ENCODE data around the gene BRD9. TPM values are rescaled to one million over a fixed set of nuclear protein-coding genes. Genes with fewer than 3 reads are reported as not detected.
"Not testable (repeated sequence)": the region's sequence is repeated elsewhere in the genome, so short reads cannot be mapped to it uniquely, and the experiment has no call there.

BRD9 gene
- total RNA-seq, 4 donors from 2014 or later = 19.6 to 29.9 (median 25.2) TPM

- intact Hi-C loops (cut with DNase I) = loop anchor here (5.0 kb wide), 1 partner anchor 252 kb away; no protein-coding TSS in a partner anchor
- WGBS, 2 donors = 88 to 93% methylated on average over 7 of the region's 7 CpGs
- H3K27ac ChIP-seq = no peak overlapping the region
- H3K4me3 ChIP-seq (replicated peaks in 1 of 3) = no peak overlapping the region
- H3K27me3 ChIP-seq = no peaks in the 10 kb centered on the region
- H3K9me3 ChIP-seq = no peaks in the 10 kb centered on the region
- H3K4me1 ChIP-seq = no peaks in the 10 kb centered on the region
- H3K36me3 ChIP-seq = no peaks in the 10 kb centered on the region
- DNase-seq = no peak
- TF ChIP-seq, protein P1, sequence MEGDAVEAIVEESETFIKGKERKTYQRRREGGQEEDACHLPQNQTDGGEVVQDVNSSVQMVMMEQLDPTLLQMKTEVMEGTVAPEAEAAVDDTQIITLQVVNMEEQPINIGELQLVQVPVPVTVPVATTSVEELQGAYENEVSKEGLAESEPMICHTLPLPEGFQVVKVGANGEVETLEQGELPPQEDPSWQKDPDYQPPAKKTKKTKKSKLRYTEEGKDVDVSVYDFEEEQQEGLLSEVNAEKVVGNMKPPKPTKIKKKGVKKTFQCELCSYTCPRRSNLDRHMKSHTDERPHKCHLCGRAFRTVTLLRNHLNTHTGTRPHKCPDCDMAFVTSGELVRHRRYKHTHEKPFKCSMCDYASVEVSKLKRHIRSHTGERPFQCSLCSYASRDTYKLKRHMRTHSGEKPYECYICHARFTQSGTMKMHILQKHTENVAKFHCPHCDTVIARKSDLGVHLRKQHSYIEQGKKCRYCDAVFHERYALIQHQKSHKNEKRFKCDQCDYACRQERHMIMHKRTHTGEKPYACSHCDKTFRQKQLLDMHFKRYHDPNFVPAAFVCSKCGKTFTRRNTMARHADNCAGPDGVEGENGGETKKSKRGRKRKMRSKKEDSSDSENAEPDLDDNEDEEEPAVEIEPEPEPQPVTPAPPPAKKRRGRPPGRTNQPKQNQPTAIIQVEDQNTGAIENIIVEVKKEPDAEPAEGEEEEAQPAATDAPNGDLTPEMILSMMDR (IDR thresholded peaks at IDR 0.05) = no peak
- no peak for TF ChIP-seq POLR2A (IDR thresholded peaks at IDR 0.05)
Measured at GRCh38 chr5:920321-920720, 27.7 kb upstream of the BRD9 start.

DNA sequence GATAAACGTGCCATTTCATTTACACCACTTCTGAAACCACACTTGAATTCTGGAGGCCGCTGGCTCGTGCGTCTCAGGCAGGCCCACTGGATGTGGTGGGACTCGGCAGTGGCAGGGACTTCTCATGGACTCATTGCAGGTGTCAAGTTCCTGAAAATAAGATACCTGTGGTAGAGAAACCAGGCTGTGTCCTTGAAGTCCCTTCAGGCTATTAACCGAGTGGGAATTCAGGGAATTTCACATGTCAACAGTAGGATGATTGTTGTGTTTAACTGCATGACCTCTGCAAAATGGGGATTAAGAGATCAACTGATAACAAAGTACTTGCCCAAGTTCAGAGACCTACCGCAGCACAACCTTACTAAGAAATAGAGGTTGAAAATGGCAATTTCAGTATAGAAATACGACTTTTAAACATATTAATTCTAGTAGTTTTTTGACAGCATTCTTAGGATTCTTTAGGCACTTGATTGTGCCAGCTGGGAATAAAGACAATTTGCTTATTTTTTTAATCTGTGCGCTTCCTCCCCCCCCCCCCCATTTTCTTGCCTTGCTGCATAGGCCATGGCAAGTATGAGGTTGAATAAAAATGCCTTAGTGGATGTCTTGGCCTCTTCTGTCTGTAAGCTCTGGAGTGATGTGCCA is 26.9 kb upstream of the BRD9 start:
- H3K36me3 ChIP-seq = no peaks in the 10 kb centered on the region
- intact Hi-C loops (cut with DNase I) = loop anchor here (10.0 kb wide), 1 partner anchor 735 kb away; no protein-coding TSS in a partner anchor
- no peak for DNase-seq
- H3K9me3 ChIP-seq = no peaks in the 10 kb centered on the region
- WGBS, 2 donors = 84 to 87% methylated on average over 9 of the region's 9 CpGs
- no peak overlapping the region for H3K4me3 ChIP-seq (replicated peaks in 1 of 3)
- no peaks in the 10 kb centered on the region for H3K27me3 ChIP-seq
- no peaks in the 10 kb centered on the region for H3K4me1 ChIP-seq
- no peak overlapping the region for H3K27ac ChIP-seq
- TF ChIP-seq, protein P1 (IDR thresholded peaks at IDR 0.05) = no peak
- TF ChIP-seq POLR2A (IDR thresholded peaks at IDR 0.05) = no peak

- H3K9me3 ChIP-seq; DNase-seq; H3K4me3 ChIP-seq (replicated peaks in 1 of 3); H3K36me3 ChIP-seq; H3K27ac ChIP-seq; H3K4me1 ChIP-seq; H3K27me3 ChIP-seq: not testable (repeated sequence)
- WGBS, 2 donors = 96 to 97% methylated on average over 5 of the region's 5 CpGs
- intact Hi-C loops (cut with DNase I) = loop anchor here (10.0 kb wide), 1 partner anchor 736 kb away; no protein-coding TSS in a partner anchor
Measured at GRCh38 chr5:918717-919116, 26.1 kb upstream of the BRD9 start.

- no peak for DNase-seq
- H3K9me3 ChIP-seq = no peaks in the 10 kb centered on the region
Measured at GRCh38 chr5:916441-917293, 24.1 kb upstream of the BRD9 start.

GRCh38 chr5:915946-916345 is 23.3 kb upstream of the BRD9 start:
- DNase-seq = no peak
- Histone ChIP-seq H3K27me3 (no peaks in the 10 kb centered on the region), H3K4me3 (replicated peaks in 1 of 3) (no peak overlapping the region), H3K9me3 (no peaks in the 10 kb centered on the region), H3K4me1 (no peaks in the 10 kb centered on the region), H3K27ac (no peak overlapping the region), H3K36me3 (no peaks in the 10 kb centered on the region)
- TF ChIP-seq, protein P1 (IDR thresholded peaks at IDR 0.05) = no peak
- no peak for TF ChIP-seq POLR2A (IDR thresholded peaks at IDR 0.05)
- WGBS, 2 donors = 95 to 96% methylated on average over 10 to 12 of the region's 12 CpGs
- intact Hi-C loops (cut with DNase I) = loop anchor here (10.0 kb wide), 1 partner anchor 739 kb away; no protein-coding TSS in a partner anchor

More at GRCh38 chr5:916441-917293, 24.1 kb upstream of the BRD9 start:
- Histone ChIP-seq H3K4me1 (no peaks in the 10 kb centered on the region), H3K36me3 (no peaks in the 10 kb centered on the region), H3K27me3 (no peaks in the 10 kb centered on the region), H3K4me3 (replicated peaks in 1 of 3) (no peak overlapping the region), H3K27ac (no peak overlapping the region)
- 93 to 94% methylated on average over 9 to 14 of the region's 14 CpGs for WGBS, 2 donors
- TF ChIP-seq, protein P1 (IDR thresholded peaks at IDR 0.05) = no peak
- TF ChIP-seq POLR2A (IDR thresholded peaks at IDR 0.05) = no peak
- intact Hi-C loops (cut with DNase I) = loop anchor here (10.0 kb wide), 1 partner anchor 738 kb away; no protein-coding TSS in a partner anchor

GRCh38 chr5:915346-915745 is 22.7 kb upstream of the BRD9 start:
- not testable (repeated sequence) for H3K4me3 ChIP-seq (replicated peaks in 1 of 3); H3K27me3 ChIP-seq; H3K36me3 ChIP-seq; H3K4me1 ChIP-seq; H3K27ac ChIP-seq; H3K9me3 ChIP-seq; DNase-seq
- 96 to 100% methylated on average over 6 to 11 of the region's 12 CpGs for WGBS, 2 donors
- intact Hi-C loops (cut with DNase I) = loop anchor here (10.0 kb wide), 1 partner anchor 739 kb away; no protein-coding TSS in a partner anchor

All from thyroid gland (tissue), 4 donors.